ENCODE data around the gene INPP5D. TPM values are rescaled to one million over a fixed set of nuclear protein-coding genes. Genes with fewer than 3 reads are reported as not detected.
"Not testable (repeated sequence)": the region's sequence is repeated elsewhere in the genome, so short reads cannot be mapped to it uniquely, and the experiment has no call there.

The INPP5D gene
- total RNA-seq, 1 donor from 2014 or later, result 58.5 TPM

- intact Hi-C loops (cut with micrococcal nuclease), result no loop called here
- no peaks in the 10 kb centered on the region for H3K9me3 Mint-ChIP-seq
- peaks cover 90% of the 10 kb centered on the region for H3K36me3 Mint-ChIP-seq (ENCODE audit: low read depth)
- peak overlapping the region; percentile 6 for H3K27ac Mint-ChIP-seq
- peaks cover 28% of the 10 kb centered on the region for H3K4me1 Mint-ChIP-seq (ENCODE audit: low read depth)
- H3K4me3 Mint-ChIP-seq (ENCODE audit: low read depth), result no peak overlapping the region
- DNase-seq (ENCODE audit: low spot score), result no peak
- no peaks in the 10 kb centered on the region for H3K27me3 Mint-ChIP-seq (ENCODE audit: low read depth)
Measured at GRCh38 chr2:233143700-233144331, 83.7 kb downstream of the INPP5D start.

- H3K4me1 Mint-ChIP-seq (ENCODE audit: low read depth), result peaks cover 25% of the 10 kb centered on the region
- no peaks in the 10 kb centered on the region for H3K9me3 Mint-ChIP-seq
- H3K4me3 Mint-ChIP-seq (ENCODE audit: low read depth), result no peak overlapping the region
- peaks cover 92% of the 10 kb centered on the region for H3K36me3 Mint-ChIP-seq (ENCODE audit: low read depth)
- DNase-seq (ENCODE audit: low spot score), result no peak
- H3K27ac Mint-ChIP-seq, result no peak overlapping the region
- H3K27me3 Mint-ChIP-seq (ENCODE audit: low read depth), result no peaks in the 10 kb centered on the region
- intact Hi-C loops (cut with micrococcal nuclease), result no loop called here
Measured at GRCh38 chr2:233145726-233146125, 85.6 kb downstream of the INPP5D start.

GRCh38 chr2:233146194-233146593, 86.1 kb downstream of the INPP5D start:
- H3K4me1 Mint-ChIP-seq (ENCODE audit: low read depth), result peaks cover 21% of the 10 kb centered on the region
- intact Hi-C loops (cut with micrococcal nuclease), result no loop called here
- H3K4me3 Mint-ChIP-seq (ENCODE audit: low read depth), result no peak overlapping the region
- peaks cover 90% of the 10 kb centered on the region for H3K36me3 Mint-ChIP-seq (ENCODE audit: low read depth)
- no peaks in the 10 kb centered on the region for H3K9me3 Mint-ChIP-seq
- no peak for DNase-seq (ENCODE audit: low spot score)
- H3K27ac Mint-ChIP-seq, result no peak overlapping the region
- no peaks in the 10 kb centered on the region for H3K27me3 Mint-ChIP-seq (ENCODE audit: low read depth)

GRCh38 chr2:233147136-233147828, 87.1 kb downstream of the INPP5D start:
- no peak for DNase-seq (ENCODE audit: low spot score)
- H3K9me3 Mint-ChIP-seq, result no peaks in the 10 kb centered on the region
- H3K27me3 Mint-ChIP-seq (ENCODE audit: low read depth), result no peaks in the 10 kb centered on the region
- peaks cover 90% of the 10 kb centered on the region for H3K36me3 Mint-ChIP-seq (ENCODE audit: low read depth)
- peaks cover 11% of the 10 kb centered on the region for H3K4me1 Mint-ChIP-seq (ENCODE audit: low read depth)
- no peak overlapping the region for H3K4me3 Mint-ChIP-seq (ENCODE audit: low read depth)
- H3K27ac Mint-ChIP-seq, result no peak overlapping the region
- intact Hi-C loops (cut with micrococcal nuclease), result no loop called here

- peaks cover 6% of the 10 kb centered on the region for H3K4me1 Mint-ChIP-seq (ENCODE audit: low read depth)
- H3K4me3 Mint-ChIP-seq (ENCODE audit: low read depth), result no peak overlapping the region
- no peak overlapping the region for H3K27ac Mint-ChIP-seq
- intact Hi-C loops (cut with micrococcal nuclease), result no loop called here
- no peaks in the 10 kb centered on the region for H3K9me3 Mint-ChIP-seq
- no peak for DNase-seq (ENCODE audit: low spot score)
- no peaks in the 10 kb centered on the region for H3K27me3 Mint-ChIP-seq (ENCODE audit: low read depth)
- peaks cover 88% of the 10 kb centered on the region for H3K36me3 Mint-ChIP-seq (ENCODE audit: low read depth)
Measured at GRCh38 chr2:233147829-233148167, 87.7 kb downstream of the INPP5D start.

- peaks cover 88% of the 10 kb centered on the region for H3K36me3 Mint-ChIP-seq (ENCODE audit: low read depth)
- no peak overlapping the region for H3K4me3 Mint-ChIP-seq (ENCODE audit: low read depth)
- H3K9me3 Mint-ChIP-seq, result no peaks in the 10 kb centered on the region
- DNase-seq (ENCODE audit: low spot score), result no peak
- intact Hi-C loops (cut with micrococcal nuclease), result no loop called here
- no peaks in the 10 kb centered on the region for H3K27me3 Mint-ChIP-seq (ENCODE audit: low read depth)
- peak overlapping the region; percentile 3 for H3K27ac Mint-ChIP-seq
- H3K4me1 Mint-ChIP-seq (ENCODE audit: low read depth), result peaks cover 2% of the 10 kb centered on the region
Measured at GRCh38 chr2:233148354-233148753, 88.2 kb downstream of the INPP5D start.

GRCh38 chr2:233152541-233152940, 92.4 kb downstream of the INPP5D start:
- intact Hi-C loops (cut with micrococcal nuclease), result no loop called here
- no peak for DNase-seq (ENCODE audit: low spot score)
- Mint-ChIP-seq H3K27me3 (ENCODE audit: low read depth) (no peaks in the 10 kb centered on the region), H3K4me3 (ENCODE audit: low read depth) (no peak overlapping the region), H3K27ac (no peak overlapping the region), H3K4me1 (ENCODE audit: low read depth) (no peaks in the 10 kb centered on the region), H3K9me3 (no peaks in the 10 kb centered on the region), H3K36me3 (ENCODE audit: low read depth) (peaks cover 79% of the 10 kb centered on the region)

- Mint-ChIP-seq H3K36me3 (ENCODE audit: low read depth) (peaks cover 78% of the 10 kb centered on the region), H3K9me3 (no peaks in the 10 kb centered on the region), H3K27me3 (ENCODE audit: low read depth) (no peaks in the 10 kb centered on the region)
Measured at GRCh38 chr2:233153146-233153798, 93.1 kb downstream of the INPP5D start.

GRCh38 chr2:233156001-233156400, 95.9 kb downstream of the INPP5D start:
- Mint-ChIP-seq H3K27me3 (ENCODE audit: low read depth) (no peaks in the 10 kb centered on the region), H3K4me3 (ENCODE audit: low read depth) (no peak overlapping the region), H3K36me3 (ENCODE audit: low read depth) (peaks cover 77% of the 10 kb centered on the region), H3K4me1 (ENCODE audit: low read depth) (no peaks in the 10 kb centered on the region), H3K27ac (no peak overlapping the region), H3K9me3 (no peaks in the 10 kb centered on the region)
- no peak for DNase-seq (ENCODE audit: low spot score)
- intact Hi-C loops (cut with micrococcal nuclease), result no loop called here

More at GRCh38 chr2:233153146-233153798, 93.1 kb downstream of the INPP5D start:
- Mint-ChIP-seq H3K4me3 (ENCODE audit: low read depth) (no peak overlapping the region), H3K27ac (no peak overlapping the region), H3K4me1 (ENCODE audit: low read depth) (no peaks in the 10 kb centered on the region)
- no peak for DNase-seq (ENCODE audit: low spot score)
- intact Hi-C loops (cut with micrococcal nuclease), result no loop called here

GRCh38 chr2:233156461-233156860, 96.3 kb downstream of the INPP5D start:
- H3K4me3 Mint-ChIP-seq (ENCODE audit: low read depth); DNase-seq (ENCODE audit: low spot score); H3K4me1 Mint-ChIP-seq (ENCODE audit: low read depth); H3K27me3 Mint-ChIP-seq (ENCODE audit: low read depth); H3K27ac Mint-ChIP-seq; intact Hi-C loops (cut with micrococcal nuclease); H3K9me3 Mint-ChIP-seq: not testable (repeated sequence)
- H3K36me3 Mint-ChIP-seq (ENCODE audit: low read depth), result peaks cover 77% of the 10 kb centered on the region

- no peak for DNase-seq (ENCODE audit: low spot score)
- Mint-ChIP-seq H3K4me1 (ENCODE audit: low read depth) (no peaks in the 10 kb centered on the region), H3K9me3 (no peaks in the 10 kb centered on the region), H3K27me3 (ENCODE audit: low read depth) (no peaks in the 10 kb centered on the region), H3K4me3 (ENCODE audit: low read depth) (no peak overlapping the region), H3K27ac (no peak overlapping the region), H3K36me3 (ENCODE audit: low read depth) (peaks cover 58% of the 10 kb centered on the region)
- intact Hi-C loops (cut with micrococcal nuclease), result no loop called here
Measured at GRCh38 chr2:233161730-233162129, 101.6 kb downstream of the INPP5D start.

GRCh38 chr2:233162770-233163169, 102.6 kb downstream of the INPP5D start:
- peaks cover 51% of the 10 kb centered on the region for H3K36me3 Mint-ChIP-seq (ENCODE audit: low read depth)
- no peak overlapping the region for H3K27ac Mint-ChIP-seq
- intact Hi-C loops (cut with micrococcal nuclease), result no loop called here
- DNase-seq (ENCODE audit: low spot score), result no peak
- no peaks in the 10 kb centered on the region for H3K9me3 Mint-ChIP-seq
- H3K4me1 Mint-ChIP-seq (ENCODE audit: low read depth), result no peaks in the 10 kb centered on the region
- H3K4me3 Mint-ChIP-seq (ENCODE audit: low read depth), result no peak overlapping the region
- no peaks in the 10 kb centered on the region for H3K27me3 Mint-ChIP-seq (ENCODE audit: low read depth)

GRCh38 chr2:233163486-233164103, 103.5 kb downstream of the INPP5D start:
- intact Hi-C loops (cut with micrococcal nuclease), result no loop called here
- no peak overlapping the region for H3K4me3 Mint-ChIP-seq (ENCODE audit: low read depth)
- H3K36me3 Mint-ChIP-seq (ENCODE audit: low read depth), result peaks cover 43% of the 10 kb centered on the region
- H3K9me3 Mint-ChIP-seq, result no peaks in the 10 kb centered on the region
- H3K27ac Mint-ChIP-seq, result no peak overlapping the region
- no peaks in the 10 kb centered on the region for H3K27me3 Mint-ChIP-seq (ENCODE audit: low read depth)
- H3K4me1 Mint-ChIP-seq (ENCODE audit: low read depth), result no peaks in the 10 kb centered on the region
- DNase-seq (ENCODE audit: low spot score), result no peak

Measured in activated T-helper 2 cell treated with anti-CD3 and anti-CD28 coated beads, Interferon-gamma antibody, Interleukin-2, Interleukin-4, amounts not matched to agents 10 μg/mL and 5 μg/mL and 100 μg/mL, durations not matched to agents 14 hours and 24 hours and 36 hours (primary cell).